Common myeloid progenitor, CD34-positive (primary cell): ENCODE measurements around the gene ANXA1.
A peak's percentile ranks its signal among the peaks of the same experiment; 100 is the strongest.

ENCODE experiments used
- CTCF ChIA-PET: fragments of 350-600 bp; sonication (Branson Sonifier 250); formaldehyde crosslinking; loops from one replicate; lab custom pipeline; 2021; ENCODE audit warnings: antibody characterized with exemption; lab: Charles Lee
- POLR2A ChIA-PET: fragments of 350-600 bp; sonication (Branson Sonifier 250); formaldehyde crosslinking; loops from one replicate; lab custom pipeline; 2021; ENCODE audit warnings: antibody characterized with exemption; lab: Charles Lee
- DNase-seq, 3 donors: peaks; one replicate each; pipeline versions ENCODE4 v3.0.0 to v3.0.0-alpha.2; 2013
- H3K27ac ChIP-seq, 2 experiments: 1 replicate in 1 of 2; 2 replicates in 1 of 2; pipeline ENCODE4 v1.7.0; 2013; ENCODE audit warnings: inconsistent platforms in 2 of 2, low read length in 2 of 2, mild to moderate bottlenecking in 2 of 2, low read depth in 1 of 2, moderate library complexity in 1 of 2; ENCODE audit not compliant: severe bottlenecking in 2 of 2, insufficient read depth in 1 of 2, poor library complexity in 1 of 2
- H3K27me3 ChIP-seq, 5 experiments: replicated peaks in 2 of 5; 1 replicate in 3 of 5; 2 replicates in 2 of 5; pipeline versions ENCODE4 v1.6.1 to v1.7.0; 2013; ENCODE audit warnings: low read length in 4 of 5, mild to moderate bottlenecking in 2 of 5, moderate library complexity in 2 of 5, inconsistent platforms in 1 of 5; ENCODE audit not compliant: insufficient read depth in 5 of 5, control insufficient read depth in 4 of 5
- H3K36me3 ChIP-seq, 4 experiments: 1 replicate in 2 of 4; 2 replicates in 2 of 4; pipeline versions ENCODE4 v1.6.1 to v1.7.0; 2013; ENCODE audit warnings: low read length in 3 of 4, control low read depth in 1 of 4, mild to moderate bottlenecking in 1 of 4; ENCODE audit not compliant: control insufficient read depth in 4 of 4, insufficient read depth in 4 of 4
- H3K4me1 ChIP-seq, 4 experiments: 1 replicate in 3 of 4; 2 replicates in 1 of 4; pipeline versions ENCODE4 v1.6.1 to v1.7.1; 2013; ENCODE audit warnings: low read length in 3 of 4, mild to moderate bottlenecking in 3 of 4, control low read depth in 1 of 4, inconsistent platforms in 1 of 4, moderate library complexity in 1 of 4; ENCODE audit not compliant: control insufficient read depth in 4 of 4, insufficient read depth in 4 of 4; ENCODE audit errors: control extremely low read depth in 1 of 4
- H3K4me3 ChIP-seq, 7 experiments: 1 replicate in 4 of 7; 2 replicates in 3 of 7; pipeline versions ENCODE4 v1.5.1 to v1.7.0; 2013; ENCODE audit warnings: mild to moderate bottlenecking in 7 of 7, low read length in 6 of 7, moderate library complexity in 6 of 7, inconsistent platforms in 2 of 7, low read depth in 2 of 7, control low read depth in 1 of 7; ENCODE audit not compliant: insufficient read depth in 4 of 7, control insufficient read depth in 1 of 7; ENCODE audit errors: extremely low read depth in 1 of 7
- H3K9me3 ChIP-seq, 5 experiments: 1 replicate in 4 of 5; 2 replicates in 1 of 5; pipeline versions ENCODE4 v1.6.1 to v1.7.1; 2013; ENCODE audit warnings: low read length in 4 of 5, mild to moderate bottlenecking in 2 of 5, inconsistent platforms in 1 of 5, low read depth in 1 of 5, moderate library complexity in 1 of 5; ENCODE audit not compliant: control insufficient read depth in 4 of 5, insufficient read depth in 2 of 5; ENCODE audit errors: control extremely low read depth in 1 of 5
- WGBS: methylation state at CpG from one replicate; pipeline ENCODE4 v1.1.5; 2013; ENCODE audit not compliant: insufficient coverage; 5-methylcytosine and 5-hydroxymethylcytosine counted together

Gene ANXA1

DNA sequence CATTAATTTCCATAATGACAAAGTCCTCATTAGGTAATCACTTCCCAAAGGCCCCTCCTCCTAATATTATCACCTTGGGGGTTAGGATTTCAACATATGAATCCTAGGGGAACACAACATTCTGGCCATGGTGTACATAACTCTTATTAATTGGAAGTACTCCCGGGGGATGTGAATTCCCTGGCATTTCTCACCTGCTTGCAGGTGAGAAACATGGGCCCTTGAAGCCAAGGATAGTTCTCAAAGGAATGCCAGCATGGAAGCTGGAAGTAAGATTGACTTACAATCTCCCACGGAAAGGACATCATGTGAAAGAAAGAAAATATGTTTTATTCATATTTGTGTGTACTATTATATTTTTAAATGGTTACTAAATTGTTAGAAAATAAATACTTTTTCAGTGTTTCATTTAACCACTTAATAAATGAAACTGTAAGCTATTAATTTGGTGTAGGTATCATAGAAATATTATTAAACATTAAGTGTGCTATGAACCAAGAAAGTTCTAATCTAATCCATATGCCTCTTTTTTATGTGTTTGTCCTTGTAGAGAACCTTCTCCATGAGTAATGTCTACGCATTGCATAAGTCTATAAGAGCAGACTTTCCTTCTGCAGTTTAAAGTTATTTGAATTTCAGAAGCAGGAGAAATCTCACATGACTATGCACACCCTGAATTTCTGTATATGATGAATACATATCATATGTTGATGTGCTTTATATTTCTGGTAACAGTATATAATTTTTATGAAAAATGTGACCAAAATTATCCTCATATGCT, 59.4 kb downstream of the ANXA1 start:
- WGBS, result no CpG with 5 or more reads among the region's 3 CpGs
- Histone ChIP-seq H3K27me3 (no peaks in the 10 kb centered on the region), H3K4me1 (no peaks in the 10 kb centered on the region), H3K4me3 (no peak overlapping the region), H3K27ac (no peak overlapping the region), H3K36me3 (no peaks in the 10 kb centered on the region), H3K9me3 (no peaks in the 10 kb centered on the region)
- ChIA-PET POLR2A (no interaction called here), CTCF (interaction anchor here (1.8 kb wide), 1 partner anchor 10 kb away, joined by 7 read pairs; no protein-coding TSS in a partner anchor)
- DNase-seq, result no peak

DNA sequence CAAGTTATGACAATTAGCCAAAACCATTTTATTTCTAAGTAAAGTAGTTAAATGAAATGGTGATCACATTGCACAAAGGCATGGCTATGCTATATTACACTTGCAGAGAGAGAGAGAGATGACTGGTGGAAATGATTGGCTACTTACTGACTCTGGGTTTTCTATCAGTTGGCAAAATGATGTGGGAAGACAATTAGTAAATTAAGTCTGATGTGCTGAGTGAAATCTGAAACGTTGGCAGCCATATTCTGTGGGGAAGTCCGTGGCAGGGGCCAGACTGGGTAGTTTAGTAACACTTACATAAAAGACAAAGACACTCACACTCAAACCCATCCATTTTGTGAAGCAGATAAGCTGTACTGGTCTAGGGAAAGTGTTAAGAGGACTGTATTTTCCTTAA, 61.6 kb downstream of the ANXA1 start:
- ChIA-PET CTCF (interaction anchor here (1.1 to 1.8 kb wide), 2 partner anchors 12 kb away, joined by 3 to 7 read pairs; no protein-coding TSS in a partner anchor), POLR2A (no interaction called here)
- H3K4me1 ChIP-seq, result no peaks in the 10 kb centered on the region
- no peaks in the 10 kb centered on the region for H3K27me3 ChIP-seq
- H3K9me3 ChIP-seq, result no peaks in the 10 kb centered on the region
- WGBS, result no CpG with 5 or more reads among the region's 2 CpGs
- H3K27ac ChIP-seq, result no peak overlapping the region
- H3K4me3 ChIP-seq, result no peak overlapping the region
- H3K36me3 ChIP-seq, result no peaks in the 10 kb centered on the region
- no peak for DNase-seq

DNA sequence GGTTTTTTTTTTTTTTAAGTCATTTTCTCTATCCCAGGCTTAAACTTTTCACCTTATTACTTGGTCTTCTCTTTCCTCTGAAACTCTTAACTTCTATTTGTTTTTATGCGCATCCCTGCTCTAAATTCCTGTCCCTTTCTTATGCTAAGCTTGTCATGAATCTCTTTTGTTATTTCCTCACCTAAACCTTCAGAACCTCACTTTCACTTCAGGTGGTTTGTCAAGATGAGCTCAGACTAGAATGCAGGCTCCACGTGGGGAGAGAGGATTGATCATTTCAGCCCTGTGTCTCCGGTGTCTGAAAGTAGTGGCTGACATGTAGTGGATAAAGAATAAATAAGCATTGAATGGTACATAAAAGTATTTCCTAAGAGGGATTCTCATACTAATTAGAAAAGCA, 63.6 kb downstream of the ANXA1 start:
- POLR2A ChIA-PET, result no interaction called here
- CTCF ChIA-PET, result no interaction called here

DNA sequence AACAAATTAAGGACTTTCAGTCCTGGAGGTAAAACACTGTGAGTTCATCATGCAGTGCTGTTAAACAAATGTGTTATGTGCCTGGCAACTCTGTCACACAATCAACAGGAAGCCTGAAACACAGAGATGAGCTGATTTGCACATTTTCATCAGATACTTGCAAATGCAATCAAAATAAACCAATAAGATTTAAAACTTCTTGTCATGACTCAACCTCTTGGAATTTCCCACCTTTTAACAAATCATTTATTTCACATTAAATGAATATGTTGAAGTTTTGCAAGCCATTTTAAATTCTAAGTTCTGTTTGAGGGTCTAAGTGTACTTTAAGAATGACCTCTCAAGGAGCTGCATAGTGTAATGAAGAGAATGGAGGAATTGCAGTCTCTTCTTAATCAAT, 64.4 kb downstream of the ANXA1 start:
- H3K9me3 ChIP-seq, result no peaks in the 10 kb centered on the region
- no peaks in the 10 kb centered on the region for H3K36me3 ChIP-seq
- H3K4me1 ChIP-seq, result no peaks in the 10 kb centered on the region
- no peak overlapping the region for H3K4me3 ChIP-seq
- no peaks in the 10 kb centered on the region for H3K27me3 ChIP-seq
- POLR2A ChIA-PET, result no interaction called here
- H3K27ac ChIP-seq, result no peak overlapping the region
- CTCF ChIA-PET, result interaction anchor here (0.6 to 2.0 kb wide), 2 partner anchors 15 to 1528 kb away, joined by 3 to 8 read pairs; no protein-coding TSS in a partner anchor
- peak in 2 of 3 donors; percentile 36 to 61 for DNase-seq

More for the DNA sequence above, 63.6 kb downstream of the ANXA1 start:
- WGBS, result 100% methylated on average over 1 of the region's 3 CpGs
- H3K4me1 ChIP-seq, result no peaks in the 10 kb centered on the region
- no peaks in the 10 kb centered on the region for H3K27me3 ChIP-seq
- H3K27ac ChIP-seq, result no peak overlapping the region
- H3K36me3 ChIP-seq, result no peaks in the 10 kb centered on the region
- H3K9me3 ChIP-seq, result no peaks in the 10 kb centered on the region
- no peak for DNase-seq
- no peak overlapping the region for H3K4me3 ChIP-seq
